Thoracic aorta (tissue), 2 donors: ENCODE measurements around the gene IFI30. TPM values are rescaled to one million over a fixed set of nuclear protein-coding genes. Genes with fewer than 3 reads are reported as not detected.

Experiments used
- ATAC-seq: fragments of 150-250 bp; one replicate; pipeline ENCODE4 v1.8.0; 2017; ENCODE audit warnings: low read depth; ENCODE audit not compliant: insufficient number of reproducible peaks, low FRiP score
- DNase-seq: peaks from one replicate; pipeline ENCODE4 v3.0.0-alpha.2; 2020; ENCODE audit warnings: low spot score
- H3K27ac ChIP-seq, 2 donors: fragments of 200-600 bp; sonication (generic); 1 replicate in 1 of 2; 2 replicates in 1 of 2; pipeline ENCODE4 v1.5.1; 2016; ENCODE audit warnings: mild to moderate bottlenecking in 2 of 2, moderate library complexity in 2 of 2
- H3K27me3 ChIP-seq: fragments of 200-600 bp; sonication (generic); replicated peaks from 2 replicates; pipeline ENCODE4 v1.6.0; 2016; ENCODE audit warnings: mild to moderate bottlenecking; ENCODE audit not compliant: insufficient read depth
- H3K36me3 ChIP-seq: fragments of 200-600 bp; sonication (generic); one replicate; pipeline ENCODE4 v1.5.1; 2016
- H3K4me1 ChIP-seq, 2 donors: fragments of 200-600 bp; sonication (generic); 1 replicate in 1 of 2; 2 replicates in 1 of 2; pipeline versions ENCODE4 v1.5.1 to v1.6.0; 2016; ENCODE audit warnings: low read depth in 2 of 2, mild to moderate bottlenecking in 1 of 2; ENCODE audit not compliant: control insufficient read depth in 1 of 2
- H3K4me3 ChIP-seq: fragments of 200-600 bp; sonication (generic); 2 replicates; pipeline ENCODE4 v1.5.1; 2016; ENCODE audit warnings: mild to moderate bottlenecking
- H3K9me3 ChIP-seq: fragments of 200-600 bp; sonication (generic); 2 replicates; pipeline ENCODE4 v1.5.1; 2016
- total RNA-seq, 2 donors: library from RNA; depleted of rRNA; stranded (reverse); fragments of >200 nt; gene quantifications; one replicate each; pipeline versions ENCODE4 v1.1.0 to v1.2.3, GENCODE V29; 2016
- TF ChIP-seq, protein P1 (sequence below): fragments of 200-600 bp; sonication (generic); IDR thresholded peaks from one replicate; pipeline ENCODE4 v1.5.1; 2019; ENCODE audit warnings: antibody characterized with exemption

IFI30 gene
- total RNA-seq, 2 donors from 2014 or later = 59.4 to 72.3 TPM

DNA sequence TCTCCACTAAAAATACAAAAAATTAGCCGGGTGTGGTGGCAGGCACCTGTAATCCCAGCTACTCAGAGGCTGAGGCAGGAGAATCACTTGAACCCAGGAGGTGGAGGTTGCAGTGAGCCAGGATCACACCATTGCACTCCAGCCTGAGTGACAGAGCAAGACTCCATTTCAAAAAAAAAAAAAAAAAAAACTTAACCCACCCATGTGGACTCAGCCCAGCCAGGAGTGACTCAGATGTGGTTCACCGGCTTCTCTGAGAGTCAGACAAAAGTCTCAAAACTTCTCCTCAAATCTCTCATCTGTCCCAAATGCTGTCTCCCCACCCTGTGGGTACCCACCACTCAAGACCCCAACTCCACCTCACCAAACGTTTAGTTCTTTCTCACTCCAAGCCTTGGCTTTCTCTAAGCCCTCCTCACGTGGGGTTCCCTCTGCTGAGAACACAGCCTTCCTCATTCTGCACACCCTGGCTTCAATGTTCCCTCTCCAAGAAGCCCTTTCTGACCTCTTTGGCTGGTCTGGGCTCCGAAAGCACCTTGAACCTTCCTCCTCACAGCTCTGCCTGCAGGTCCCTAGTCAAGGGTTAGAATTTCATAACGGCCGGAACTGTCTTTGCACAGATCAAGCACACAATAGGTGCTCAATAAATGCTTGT lies 41.3 kb downstream of the IFI30 start:
- Histone ChIP-seq H3K9me3 (no peaks in the 10 kb centered on the region), H3K36me3 (no peaks in the 10 kb centered on the region), H3K4me3 (no peak overlapping the region), H3K4me1 (no peaks in the 10 kb centered on the region), H3K27ac (no peak overlapping the region), H3K27me3 (no peaks in the 10 kb centered on the region)
- TF ChIP-seq, protein P1, sequence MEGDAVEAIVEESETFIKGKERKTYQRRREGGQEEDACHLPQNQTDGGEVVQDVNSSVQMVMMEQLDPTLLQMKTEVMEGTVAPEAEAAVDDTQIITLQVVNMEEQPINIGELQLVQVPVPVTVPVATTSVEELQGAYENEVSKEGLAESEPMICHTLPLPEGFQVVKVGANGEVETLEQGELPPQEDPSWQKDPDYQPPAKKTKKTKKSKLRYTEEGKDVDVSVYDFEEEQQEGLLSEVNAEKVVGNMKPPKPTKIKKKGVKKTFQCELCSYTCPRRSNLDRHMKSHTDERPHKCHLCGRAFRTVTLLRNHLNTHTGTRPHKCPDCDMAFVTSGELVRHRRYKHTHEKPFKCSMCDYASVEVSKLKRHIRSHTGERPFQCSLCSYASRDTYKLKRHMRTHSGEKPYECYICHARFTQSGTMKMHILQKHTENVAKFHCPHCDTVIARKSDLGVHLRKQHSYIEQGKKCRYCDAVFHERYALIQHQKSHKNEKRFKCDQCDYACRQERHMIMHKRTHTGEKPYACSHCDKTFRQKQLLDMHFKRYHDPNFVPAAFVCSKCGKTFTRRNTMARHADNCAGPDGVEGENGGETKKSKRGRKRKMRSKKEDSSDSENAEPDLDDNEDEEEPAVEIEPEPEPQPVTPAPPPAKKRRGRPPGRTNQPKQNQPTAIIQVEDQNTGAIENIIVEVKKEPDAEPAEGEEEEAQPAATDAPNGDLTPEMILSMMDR = no peak
- ATAC-seq (no peak), DNase-seq (no peak)

DNA sequence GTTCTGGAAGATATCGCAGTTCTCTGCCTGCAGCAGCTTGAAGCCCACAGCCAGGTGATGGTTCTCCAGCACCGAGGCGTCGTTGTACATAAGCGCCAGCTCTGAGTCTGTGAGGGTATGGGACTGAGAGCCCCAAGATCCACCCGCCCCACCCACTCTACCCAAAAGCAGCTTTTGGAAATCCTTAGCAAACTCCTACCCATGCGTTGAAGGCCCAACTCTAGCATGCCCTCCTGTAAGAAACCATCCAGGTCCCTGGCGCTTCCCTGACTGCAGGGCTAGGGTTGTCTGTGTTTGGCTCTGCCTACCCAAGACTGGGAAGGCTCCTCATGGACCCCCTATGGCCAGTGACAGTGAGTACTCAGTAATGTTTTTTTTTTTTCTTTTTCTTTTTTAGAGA lies 43.2 kb downstream of the IFI30 start:
- no peak overlapping the region for H3K27ac ChIP-seq
- TF ChIP-seq, protein P1 = no peak
- no peaks in the 10 kb centered on the region for H3K9me3 ChIP-seq
- no peak for DNase-seq
- no peak overlapping the region for H3K4me3 ChIP-seq
- no peaks in the 10 kb centered on the region for H3K4me1 ChIP-seq
- ATAC-seq = no peak
- no peaks in the 10 kb centered on the region for H3K27me3 ChIP-seq
- no peaks in the 10 kb centered on the region for H3K36me3 ChIP-seq

DNA sequence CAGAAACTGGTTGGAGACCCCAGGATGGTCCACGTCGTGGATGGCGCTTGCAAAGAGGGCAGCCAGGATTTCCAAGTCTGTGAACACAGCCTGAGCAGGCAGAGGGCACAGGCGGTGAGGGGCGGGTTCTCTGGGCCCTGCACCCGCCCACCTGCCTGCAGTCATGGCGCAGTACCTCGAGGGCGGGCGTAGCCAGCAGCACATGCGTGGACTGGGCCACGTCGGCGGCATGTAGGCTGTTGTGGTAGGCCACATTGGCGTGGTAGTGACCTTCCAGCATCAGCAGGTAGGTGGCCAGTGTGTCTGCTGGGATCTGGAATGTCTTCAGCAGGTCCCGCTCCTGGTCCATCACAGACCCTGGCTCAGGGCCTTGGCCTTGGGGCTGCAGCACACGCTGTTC lies 44.5 kb downstream of the IFI30 start:
- no peaks in the 10 kb centered on the region for H3K27me3 ChIP-seq
- TF ChIP-seq, protein P1 = no peak

DNA sequence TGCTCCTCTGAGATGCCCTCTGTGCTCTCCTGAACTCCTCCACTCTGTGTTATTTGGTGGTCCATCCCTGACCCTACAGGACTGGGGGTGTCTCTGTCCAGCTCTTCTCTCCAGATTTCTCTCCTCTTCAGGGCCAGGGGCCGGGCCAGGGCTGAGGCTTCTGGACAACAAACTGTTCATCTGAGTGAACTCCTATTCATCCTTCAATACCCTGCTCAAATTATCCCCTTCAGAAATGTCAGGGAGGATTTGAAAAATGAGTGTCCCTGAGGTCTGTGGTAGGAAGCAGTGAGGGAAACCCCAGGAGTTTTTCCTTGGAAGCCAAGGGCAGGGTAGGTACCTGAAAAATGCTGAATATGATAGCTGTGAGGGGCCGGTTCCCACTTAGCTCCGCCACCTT lies 45.0 kb downstream of the IFI30 start:
- Histone ChIP-seq H3K36me3 (no peaks in the 10 kb centered on the region), H3K4me3 (no peak overlapping the region), H3K9me3 (no peaks in the 10 kb centered on the region), H3K27me3 (no peaks in the 10 kb centered on the region), H3K4me1 (no peaks in the 10 kb centered on the region), H3K27ac (no peak overlapping the region)
- DNase-seq = no peak
- TF ChIP-seq, protein P1 = no peak
- no peak for ATAC-seq

More for the DNA sequence above, 44.5 kb downstream of the IFI30 start:
- Histone ChIP-seq H3K9me3 (no peaks in the 10 kb centered on the region), H3K36me3 (no peaks in the 10 kb centered on the region), H3K4me3 (no peak overlapping the region), H3K4me1 (no peaks in the 10 kb centered on the region), H3K27ac (no peak overlapping the region)
- ATAC-seq (no peak), DNase-seq (no peak)

DNA sequence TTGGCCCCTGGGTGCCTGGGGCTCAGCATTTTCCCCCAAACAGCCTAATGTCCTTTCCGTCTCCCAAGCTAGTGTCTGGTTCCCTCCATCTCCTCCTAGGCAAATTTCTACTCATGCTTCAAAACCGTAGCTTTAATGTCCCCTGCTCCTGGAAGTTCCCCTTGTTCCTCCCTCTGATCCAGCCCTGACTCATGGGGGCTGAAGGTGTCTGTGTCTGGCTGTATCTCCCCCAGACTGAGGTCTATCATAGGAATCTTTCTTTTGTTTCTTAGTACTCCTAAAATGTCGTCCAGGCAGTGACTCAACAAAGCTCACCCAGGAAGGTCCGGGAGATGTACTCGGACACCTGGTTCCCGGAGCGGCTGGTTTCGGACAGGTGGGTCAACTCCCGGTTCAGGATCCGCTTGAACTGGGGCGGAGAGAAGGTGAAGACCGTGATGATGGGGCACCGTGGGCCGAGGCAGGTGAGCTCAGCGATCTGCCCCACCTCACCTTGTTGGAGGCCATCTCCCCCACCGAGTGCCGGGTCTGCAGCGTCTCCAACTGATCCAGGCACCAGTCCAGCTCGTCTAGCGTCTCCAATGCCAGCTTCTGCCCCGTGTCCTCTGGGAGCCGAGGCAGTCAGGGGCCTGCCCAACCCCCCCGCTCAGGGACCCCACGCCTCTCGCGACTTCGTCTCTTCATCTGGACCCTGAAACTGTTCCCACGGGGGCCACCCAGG lies 46.5 kb downstream of the IFI30 start:
- ATAC-seq (no peak), DNase-seq (no peak)
- H3K4me1 ChIP-seq = peaks cover 8 to 10% of the 10 kb centered on the region in 2 donors
- H3K27ac ChIP-seq = no peak overlapping the region
- peaks cover 4% of the 10 kb centered on the region for H3K27me3 ChIP-seq
- H3K4me3 ChIP-seq = no peak overlapping the region
- no peaks in the 10 kb centered on the region for H3K9me3 ChIP-seq
- TF ChIP-seq, protein P1 = no peak
- H3K36me3 ChIP-seq = no peaks in the 10 kb centered on the region
